Measurements from ENCODE around the gene EFL1.

DNA sequence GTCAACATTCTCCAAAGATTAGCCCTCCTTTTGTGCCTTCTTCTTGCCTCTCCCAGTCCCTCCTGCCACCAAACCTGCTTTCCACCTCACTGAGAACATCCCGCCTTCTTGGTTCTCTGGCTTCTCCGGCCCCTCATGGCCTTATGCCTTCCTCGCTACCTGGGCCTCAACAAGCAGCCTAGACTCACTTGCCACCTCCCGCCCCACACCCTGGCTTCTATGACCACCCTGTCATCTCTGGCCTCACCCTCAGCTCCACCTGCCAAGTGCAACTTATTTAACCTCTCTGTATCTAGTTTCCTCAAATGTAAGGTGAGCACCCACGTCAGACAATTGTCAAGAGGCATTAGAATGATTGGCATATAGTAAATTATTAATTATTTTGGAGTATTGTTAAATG is 147.9 kb downstream of the EFL1 start:
- TF ChIP-seq, protein P1, sequence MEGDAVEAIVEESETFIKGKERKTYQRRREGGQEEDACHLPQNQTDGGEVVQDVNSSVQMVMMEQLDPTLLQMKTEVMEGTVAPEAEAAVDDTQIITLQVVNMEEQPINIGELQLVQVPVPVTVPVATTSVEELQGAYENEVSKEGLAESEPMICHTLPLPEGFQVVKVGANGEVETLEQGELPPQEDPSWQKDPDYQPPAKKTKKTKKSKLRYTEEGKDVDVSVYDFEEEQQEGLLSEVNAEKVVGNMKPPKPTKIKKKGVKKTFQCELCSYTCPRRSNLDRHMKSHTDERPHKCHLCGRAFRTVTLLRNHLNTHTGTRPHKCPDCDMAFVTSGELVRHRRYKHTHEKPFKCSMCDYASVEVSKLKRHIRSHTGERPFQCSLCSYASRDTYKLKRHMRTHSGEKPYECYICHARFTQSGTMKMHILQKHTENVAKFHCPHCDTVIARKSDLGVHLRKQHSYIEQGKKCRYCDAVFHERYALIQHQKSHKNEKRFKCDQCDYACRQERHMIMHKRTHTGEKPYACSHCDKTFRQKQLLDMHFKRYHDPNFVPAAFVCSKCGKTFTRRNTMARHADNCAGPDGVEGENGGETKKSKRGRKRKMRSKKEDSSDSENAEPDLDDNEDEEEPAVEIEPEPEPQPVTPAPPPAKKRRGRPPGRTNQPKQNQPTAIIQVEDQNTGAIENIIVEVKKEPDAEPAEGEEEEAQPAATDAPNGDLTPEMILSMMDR (IDR thresholded peaks at IDR 0.05), result no peak
- TF ChIP-seq ZFX (IDR thresholded peaks at IDR 0.05; ENCODE audit: borderline replicate concordance), result no peak
